T-helper 17 cell (primary cell): ENCODE results near the gene GNG12. TPM values are rescaled to one million over a fixed set of nuclear protein-coding genes. Genes with fewer than 3 reads are reported as not detected.
A peak's percentile ranks its signal among the peaks of the same experiment; 100 is the strongest.
"Not testable (repeated sequence)": the region's sequence is repeated elsewhere in the genome, so short reads cannot be mapped to it uniquely, and the experiment has no call there.

Experiments
- ATAC-seq: fragments of 150-1000 bp; cut with Tn5 transposase; 2 replicates; pipeline ENCODE4 v1.10.0; 2021; ENCODE audit warnings: mild to moderate bottlenecking, moderate library complexity
- DNase-seq, 3 donors: peaks; one replicate each; pipeline versions ENCODE4 v3.0.0 to v3.0.0-alpha.2; 2020 to 2021
- H3K9me3 ChIP-seq: one replicate; pipeline ENCODE4 v1.7.0; 2013; ENCODE audit warnings: low read length, mild to moderate bottlenecking; ENCODE audit not compliant: control insufficient read depth, poor library complexity, severe bottlenecking
- H3K27ac Mint-ChIP-seq: one replicate; pipeline ENCODE4 v1.8.0; 2022; ENCODE audit warnings: mild to moderate bottlenecking, moderate library complexity, mixed read lengths
- H3K27me3 Mint-ChIP-seq: one replicate; pipeline ENCODE4 v1.8.0; 2022; ENCODE audit warnings: mixed read lengths
- H3K36me3 Mint-ChIP-seq: one replicate; pipeline ENCODE4 v1.8.0; 2022; ENCODE audit warnings: low read depth, mixed read lengths
- H3K4me1 Mint-ChIP-seq: one replicate; pipeline ENCODE4 v1.8.0; 2022; ENCODE audit warnings: mild to moderate bottlenecking, mixed read lengths
- H3K4me3 Mint-ChIP-seq: one replicate; pipeline ENCODE4 v1.8.0; 2022; ENCODE audit warnings: mild to moderate bottlenecking, moderate library complexity, mixed read lengths
- total RNA-seq, 4 donors: library from RNA in 2 of 4; stranded (reverse) in 2 of 4; gene quantifications; one replicate each; pipeline ENCODE4 v1.2.3 and lab custom pipeline; 2022 to 2026

Gene GNG12
- total RNA-seq, 2 donors from 2014 or later: not detected

DNA sequence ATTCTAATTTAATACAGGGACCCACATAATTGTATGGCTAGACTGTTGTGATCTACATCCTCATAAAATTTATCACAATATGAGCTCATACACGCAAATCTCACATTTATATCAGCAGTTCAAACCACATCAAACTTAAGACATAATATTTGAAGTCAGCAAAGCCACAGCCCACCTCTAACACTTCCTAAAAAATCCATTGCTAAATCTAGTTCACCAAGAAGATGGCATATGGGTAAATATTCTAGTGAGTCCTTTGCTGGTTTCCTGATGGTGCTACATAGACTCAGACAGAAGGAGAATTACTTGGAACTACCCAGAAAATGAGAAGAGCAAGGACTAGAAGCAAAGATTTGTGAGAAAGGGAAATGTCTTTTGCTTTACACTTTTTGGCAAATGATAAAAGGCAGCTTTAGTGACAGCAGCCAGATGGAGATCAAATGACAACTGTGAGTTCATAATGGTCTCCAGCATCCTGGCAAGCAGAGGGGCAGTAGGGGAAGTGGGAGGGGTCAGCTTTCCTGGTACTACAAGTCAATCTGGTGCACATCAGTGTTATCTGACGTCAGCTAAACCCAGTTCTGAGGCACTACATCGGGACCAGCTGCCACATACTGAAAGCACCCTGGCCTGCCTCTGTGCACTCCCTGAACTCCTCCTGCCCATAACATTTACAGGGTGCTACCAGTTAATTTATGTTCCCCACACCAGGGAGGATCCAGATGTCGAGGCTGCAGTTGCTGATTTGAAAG is 158.8 kb downstream of the GNG12 start:
- peak; percentile 85 for ATAC-seq
- Mint-ChIP-seq H3K4me1 (peaks cover 14% of the 10 kb centered on the region), H3K4me3 (peak overlapping the region; percentile 55), H3K27ac (peak overlapping the region; percentile 70), H3K27me3 (peaks cover 11% of the 10 kb centered on the region), H3K36me3 (no peaks in the 10 kb centered on the region)
- peak in 2 of 3 donors; percentile 7 to 20 for DNase-seq
- H3K9me3 ChIP-seq: no peaks in the 10 kb centered on the region

DNA sequence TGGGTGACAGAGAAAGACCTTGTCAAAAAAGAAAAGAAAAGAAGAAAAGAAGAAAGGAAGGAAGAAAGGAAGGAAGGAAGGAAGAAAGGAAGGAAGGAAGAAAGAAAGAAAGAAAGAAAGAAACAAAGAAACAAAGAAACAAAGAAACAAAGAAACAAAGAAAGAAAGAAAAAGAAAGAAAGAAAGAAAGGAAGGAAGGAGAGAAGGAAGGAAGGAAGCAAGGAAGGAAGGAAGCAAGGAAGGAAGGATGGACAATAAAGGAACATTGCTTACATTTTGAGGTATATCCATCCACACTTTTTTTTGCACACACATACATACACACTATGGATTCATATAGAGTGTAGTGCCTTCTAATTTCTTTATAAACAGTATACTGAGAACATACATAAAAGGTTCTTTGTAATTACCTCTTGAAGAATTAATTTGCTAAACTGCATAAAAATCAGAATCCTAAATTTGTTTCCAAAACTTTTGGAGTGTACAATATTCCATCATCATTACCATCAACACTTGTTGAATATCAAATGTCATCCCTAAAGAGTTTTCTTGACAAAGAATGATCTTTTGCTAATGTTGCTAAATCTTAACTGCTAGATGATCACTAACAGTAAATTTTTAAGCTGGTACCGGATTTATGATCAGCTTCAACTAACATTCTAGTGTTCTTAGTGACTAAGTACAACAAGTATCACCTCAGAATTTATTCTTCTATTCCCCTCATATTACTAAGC is 159.6 kb downstream of the GNG12 start:
- Mint-ChIP-seq H3K36me3 (no peaks in the 10 kb centered on the region), H3K27ac (no peak overlapping the region), H3K4me1 (peaks cover 14% of the 10 kb centered on the region), H3K27me3 (peaks cover 15% of the 10 kb centered on the region), H3K4me3 (peak overlapping the region; percentile 55)
- H3K9me3 ChIP-seq: no peaks in the 10 kb centered on the region
- no peak for DNase-seq
- ATAC-seq: no peak

- H3K4me3 Mint-ChIP-seq: no peak overlapping the region
- DNase-seq (no peak), ATAC-seq (no peak)
- no peaks in the 10 kb centered on the region for H3K9me3 ChIP-seq
- peaks cover 14% of the 10 kb centered on the region for H3K4me1 Mint-ChIP-seq
- no peak overlapping the region for H3K27ac Mint-ChIP-seq
- H3K36me3 Mint-ChIP-seq: no peaks in the 10 kb centered on the region
- peaks cover 21% of the 10 kb centered on the region for H3K27me3 Mint-ChIP-seq
Observed at GRCh38 chr1:67672260-67672803, 160.9 kb downstream of the GNG12 start.

DNA sequence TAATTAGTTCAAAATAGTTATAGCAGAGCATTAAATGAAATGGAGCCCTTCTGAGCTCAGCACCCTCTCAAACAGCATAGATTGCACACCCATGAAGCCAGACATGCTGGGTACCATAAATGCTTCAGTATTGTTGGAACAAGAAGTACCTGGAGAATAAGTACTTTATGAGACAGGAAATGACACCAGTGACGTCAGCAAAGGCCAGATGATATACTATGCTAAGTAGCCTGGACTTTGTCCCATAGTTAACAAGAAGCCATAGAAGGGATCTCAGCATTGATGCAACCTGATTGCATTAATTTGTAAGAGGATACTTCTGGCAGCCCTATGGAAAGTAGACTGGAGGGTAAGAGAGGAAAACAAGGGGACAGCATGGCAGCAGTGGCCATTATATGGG is 164.6 kb downstream of the GNG12 start:
- ATAC-seq: no peak

GRCh38 chr1:67666636-67667035 is 166.6 kb downstream of the GNG12 start:
- H3K36me3 Mint-ChIP-seq: peaks cover under 1% of the 10 kb centered on the region
- ATAC-seq (no peak), DNase-seq (no peak)
- no peak overlapping the region for H3K27ac Mint-ChIP-seq
- H3K27me3 Mint-ChIP-seq: peaks cover 34% of the 10 kb centered on the region
- no peaks in the 10 kb centered on the region for H3K4me1 Mint-ChIP-seq
- H3K9me3 ChIP-seq: no peaks in the 10 kb centered on the region
- H3K4me3 Mint-ChIP-seq: no peak overlapping the region

More for the DNA sequence above, 164.6 kb downstream of the GNG12 start:
- no peaks in the 10 kb centered on the region for H3K36me3 Mint-ChIP-seq
- no peak overlapping the region for H3K27ac Mint-ChIP-seq
- peaks cover 21% of the 10 kb centered on the region for H3K27me3 Mint-ChIP-seq
- no peak overlapping the region for H3K4me3 Mint-ChIP-seq
- no peak for DNase-seq
- peaks cover 2% of the 10 kb centered on the region for H3K4me1 Mint-ChIP-seq
- H3K9me3 ChIP-seq: no peaks in the 10 kb centered on the region

- not testable (repeated sequence) for H3K36me3 Mint-ChIP-seq, H3K27ac Mint-ChIP-seq, DNase-seq, H3K9me3 ChIP-seq, H3K4me3 Mint-ChIP-seq, ATAC-seq, H3K4me1 Mint-ChIP-seq
- peaks cover 36% of the 10 kb centered on the region for H3K27me3 Mint-ChIP-seq
Observed at GRCh38 chr1:67665307-67665706, 168.0 kb downstream of the GNG12 start.

DNA sequence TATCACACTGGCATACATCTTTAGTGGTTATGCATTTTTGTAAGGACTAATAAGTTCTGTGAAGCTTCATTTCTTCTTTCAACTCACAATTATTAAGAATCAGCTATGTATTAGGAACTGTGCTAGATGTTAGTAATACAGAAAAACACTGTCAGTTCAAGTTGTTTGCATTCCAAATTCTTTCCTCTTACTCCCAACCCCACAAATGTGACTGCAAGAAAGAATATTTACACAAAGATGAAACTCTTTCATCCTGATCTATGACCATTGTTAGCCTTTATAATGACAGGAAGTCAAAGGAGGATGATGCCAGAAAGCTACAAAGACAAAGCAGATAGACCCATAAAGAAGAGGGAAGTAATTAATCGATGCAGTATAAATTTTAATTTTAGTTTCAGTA is 169.2 kb downstream of the GNG12 start:
- Mint-ChIP-seq H3K4me3 (no peak overlapping the region), H3K27ac (no peak overlapping the region), H3K27me3 (peaks cover 48% of the 10 kb centered on the region), H3K36me3 (peaks cover 4% of the 10 kb centered on the region), H3K4me1 (no peaks in the 10 kb centered on the region)
- ATAC-seq (no peak), DNase-seq (no peak)
- H3K9me3 ChIP-seq: no peaks in the 10 kb centered on the region

DNA sequence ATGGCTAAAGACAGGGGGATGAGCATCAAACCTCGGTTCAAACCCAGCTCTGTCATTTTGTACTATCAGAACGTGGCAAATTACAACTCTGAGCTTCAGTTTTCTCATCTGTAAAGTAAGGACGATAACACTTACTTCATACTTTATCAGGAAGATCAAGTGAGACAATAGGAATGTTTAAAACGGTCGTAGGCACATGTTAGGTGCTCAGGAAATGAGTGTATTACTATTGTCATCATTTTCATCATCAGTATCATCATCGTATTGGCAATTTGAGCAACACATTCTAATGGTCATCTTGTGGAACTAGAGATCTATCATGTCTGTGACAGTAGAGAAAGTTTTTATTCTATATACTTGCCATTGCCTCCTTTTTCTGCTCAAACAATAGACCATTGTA is 170.4 kb downstream of the GNG12 start:
- H3K9me3 ChIP-seq: no peaks in the 10 kb centered on the region
- ATAC-seq (no peak), DNase-seq (no peak)
- Mint-ChIP-seq H3K36me3 (peaks cover 8% of the 10 kb centered on the region), H3K27me3 (peaks cover 48% of the 10 kb centered on the region), H3K4me3 (no peak overlapping the region), H3K4me1 (no peaks in the 10 kb centered on the region), H3K27ac (no peak overlapping the region)

- Mint-ChIP-seq H3K27me3 (peaks cover 49% of the 10 kb centered on the region), H3K36me3 (peaks cover 9% of the 10 kb centered on the region), H3K4me3 (no peak overlapping the region), H3K4me1 (no peaks in the 10 kb centered on the region), H3K27ac (no peak overlapping the region)
- ATAC-seq (no peak), DNase-seq (no peak)
- H3K9me3 ChIP-seq: no peaks in the 10 kb centered on the region
Observed at GRCh38 chr1:67659229-67659628, 174.0 kb downstream of the GNG12 start.

DNA sequence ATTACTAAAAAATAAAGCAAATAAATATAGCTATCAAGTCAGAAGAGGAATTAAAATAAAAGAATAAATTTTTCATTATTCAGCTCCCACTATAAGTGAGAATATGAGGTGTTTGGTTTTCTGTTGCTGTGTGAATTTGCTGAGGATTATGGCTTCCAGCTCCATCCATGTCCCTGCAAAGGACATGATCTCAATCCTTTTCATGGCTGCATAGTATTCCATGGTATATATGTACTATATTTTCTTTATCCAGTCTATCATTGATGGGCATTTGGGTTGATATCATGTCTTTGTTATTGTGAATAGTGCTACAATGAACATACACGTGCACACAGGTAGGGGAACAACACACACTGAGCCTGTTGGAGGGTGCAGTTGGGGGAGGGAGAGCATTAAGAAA is 176.1 kb downstream of the GNG12 start:
- not testable (repeated sequence) for H3K9me3 ChIP-seq, H3K4me1 Mint-ChIP-seq, H3K27ac Mint-ChIP-seq, H3K4me3 Mint-ChIP-seq, DNase-seq, ATAC-seq, H3K36me3 Mint-ChIP-seq
- peaks cover 49% of the 10 kb centered on the region for H3K27me3 Mint-ChIP-seq

DNA sequence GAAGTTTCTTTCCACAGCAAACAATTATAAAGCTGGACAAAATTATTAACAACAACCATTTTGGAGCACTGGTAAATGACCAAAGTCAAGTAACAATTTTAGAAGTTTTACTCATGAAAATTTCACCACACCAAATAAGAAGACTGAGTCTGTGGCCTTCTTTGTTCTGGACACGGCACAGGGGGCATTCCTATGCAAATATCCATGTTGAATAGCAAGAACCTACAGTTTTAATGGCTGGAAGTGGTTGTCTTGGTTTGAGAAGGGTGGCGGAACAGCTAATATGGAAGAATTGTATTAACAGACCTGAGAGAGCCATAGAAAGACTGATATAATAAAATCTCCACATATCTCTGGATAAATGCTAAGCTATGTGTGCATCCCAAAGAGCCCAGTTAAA is 177.7 kb downstream of the GNG12 start:
- no peak for ATAC-seq
- Mint-ChIP-seq H3K27me3 (peaks cover 44% of the 10 kb centered on the region), H3K4me3 (no peak overlapping the region), H3K36me3 (peaks cover 5% of the 10 kb centered on the region), H3K27ac (no peak overlapping the region), H3K4me1 (peaks cover 6% of the 10 kb centered on the region)
- H3K9me3 ChIP-seq: no peaks in the 10 kb centered on the region
- DNase-seq: no peak

DNA sequence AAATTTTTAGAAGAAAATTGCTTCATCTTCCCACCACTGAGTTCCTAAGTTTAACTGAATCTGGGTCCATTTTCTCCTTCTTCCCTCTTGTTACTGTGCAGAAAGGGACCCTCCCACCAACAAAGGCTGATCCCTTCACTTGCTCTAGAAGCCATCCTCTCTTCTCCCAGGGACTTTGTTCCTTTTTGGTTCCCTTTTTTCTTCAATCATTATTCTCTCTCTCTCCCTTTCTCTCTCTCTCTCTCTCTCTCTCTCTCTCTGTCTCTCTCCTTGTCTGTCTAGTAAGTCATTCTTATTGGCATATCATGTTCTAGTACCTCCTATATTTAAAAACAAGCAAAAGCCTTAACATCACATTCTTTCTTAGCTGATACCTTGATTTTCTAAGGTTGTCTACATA is 180.0 kb downstream of the GNG12 start:
- no peaks in the 10 kb centered on the region for H3K9me3 ChIP-seq
- no peak overlapping the region for H3K27ac Mint-ChIP-seq
- peaks cover 6% of the 10 kb centered on the region for H3K4me1 Mint-ChIP-seq
- DNase-seq (no peak), ATAC-seq (no peak)
- no peak overlapping the region for H3K4me3 Mint-ChIP-seq
- H3K27me3 Mint-ChIP-seq: peaks cover 29% of the 10 kb centered on the region
- peaks cover 2% of the 10 kb centered on the region for H3K36me3 Mint-ChIP-seq

DNA sequence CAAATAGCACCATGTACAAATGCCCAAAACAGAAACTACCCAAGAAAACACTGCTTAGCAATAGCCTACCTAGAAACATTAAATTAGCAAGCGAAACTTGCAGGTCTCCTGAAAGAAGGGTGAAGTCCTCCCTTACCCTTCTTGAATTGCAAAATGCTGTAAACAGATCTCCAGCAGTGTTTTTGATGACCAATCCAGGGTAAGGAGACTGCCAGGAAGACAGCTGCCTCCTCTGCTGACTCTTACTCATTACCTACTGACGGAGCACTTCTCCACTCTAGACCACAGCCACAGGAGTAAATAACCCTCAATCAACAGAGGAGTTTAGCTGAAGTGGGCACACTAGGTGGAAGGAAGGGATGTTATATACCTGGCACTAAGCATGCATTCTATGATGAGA is 180.5 kb downstream of the GNG12 start:
- H3K36me3 Mint-ChIP-seq: peaks cover under 1% of the 10 kb centered on the region

More for the DNA sequence above, 180.5 kb downstream of the GNG12 start:
- Mint-ChIP-seq H3K4me3 (no peak overlapping the region), H3K4me1 (peaks cover 6% of the 10 kb centered on the region), H3K27ac (no peak overlapping the region), H3K27me3 (peaks cover 24% of the 10 kb centered on the region)
- H3K9me3 ChIP-seq: no peaks in the 10 kb centered on the region
- ATAC-seq (no peak), DNase-seq (no peak)
